Progenitor cell of endocrine pancreas (in vitro differentiated cells): ENCODE data around the gene ZNF579. TPM values are rescaled to one million over a fixed set of nuclear protein-coding genes. Genes with fewer than 3 reads are reported as not detected.
A peak's percentile ranks its signal among the peaks of the same experiment; 100 is the strongest.

Experiments used
- DNase-seq: peaks from one replicate; pipeline ENCODE4 v3.0.0; 2021; ENCODE audit warnings: low spot score; ENCODE audit not compliant: unreplicated experiment
- H3K27ac Mint-ChIP-seq: 2 replicates; pipeline ENCODE4 v1.8.0; 2021; ENCODE audit warnings: mild to moderate bottlenecking, moderate library complexity, mixed read lengths
- H3K27me3 Mint-ChIP-seq: 2 replicates; pipeline ENCODE4 v1.8.0; 2021; ENCODE audit warnings: mixed read lengths
- H3K36me3 Mint-ChIP-seq: 2 replicates; pipeline ENCODE4 v1.8.0; 2022; ENCODE audit warnings: mixed read lengths; ENCODE audit not compliant: insufficient read depth
- H3K4me1 Mint-ChIP-seq: 2 replicates; pipeline ENCODE4 v1.8.0; 2021; ENCODE audit warnings: low read depth, mixed read lengths
- H3K4me3 Mint-ChIP-seq: 2 replicates; pipeline ENCODE4 v1.8.0; 2021; ENCODE audit warnings: low read depth, mild to moderate bottlenecking, moderate library complexity, mixed read lengths
- H3K9me3 Mint-ChIP-seq: 2 replicates; pipeline ENCODE4 v1.8.0; 2021; ENCODE audit warnings: low read depth, mixed read lengths
- total RNA-seq: library from RNA; stranded (reverse); gene quantifications from 2 replicates; pipeline ENCODE4 v1.2.1, GENCODE V29; 2021
- TF ChIP-seq, protein P1 (sequence below): fragments of 200-600 bp; sonication (generic); IDR thresholded peaks from one replicate; pipeline ENCODE4 v1.5.0; 2021; ENCODE audit warnings: antibody characterized with exemption, mild to moderate bottlenecking; ENCODE audit not compliant: unreplicated experiment

The ZNF579 gene
- total RNA-seq, 1 donor from 2014 or later, result 29.1 TPM

DNA sequence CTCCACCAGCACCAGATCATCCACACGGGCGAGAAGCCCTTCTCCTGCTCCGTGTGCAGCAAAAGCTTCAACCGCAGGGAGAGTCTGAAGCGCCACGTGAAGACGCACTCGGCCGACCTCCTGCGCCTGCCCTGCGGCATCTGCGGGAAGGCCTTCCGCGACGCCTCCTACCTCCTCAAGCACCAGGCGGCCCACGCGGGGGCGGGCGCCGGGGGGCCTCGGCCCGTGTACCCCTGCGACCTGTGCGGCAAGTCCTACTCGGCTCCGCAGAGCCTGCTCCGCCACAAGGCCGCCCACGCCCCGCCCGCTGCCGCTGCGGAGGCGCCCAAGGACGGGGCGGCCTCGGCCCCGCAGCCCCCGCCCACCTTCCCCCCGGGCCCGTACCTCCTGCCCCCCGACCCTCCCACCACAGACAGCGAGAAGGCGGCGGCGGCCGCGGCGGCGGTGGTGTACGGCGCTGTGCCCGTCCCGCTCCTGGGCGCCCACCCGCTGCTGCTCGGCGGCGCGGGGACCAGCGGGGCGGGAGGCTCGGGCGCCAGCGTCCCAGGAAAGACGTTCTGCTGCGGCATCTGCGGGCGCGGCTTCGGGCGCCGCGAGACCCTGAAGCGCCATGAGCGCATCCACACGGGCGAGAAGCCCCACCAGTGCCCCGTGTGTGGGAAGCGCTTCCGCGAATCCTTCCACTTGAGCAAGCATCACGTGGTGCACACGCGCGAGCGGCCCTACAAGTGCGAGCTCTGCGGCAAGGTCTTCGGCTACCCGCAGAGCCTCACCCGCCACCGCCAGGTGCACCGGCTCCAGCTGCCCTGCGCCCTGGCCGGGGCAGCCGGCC, 34.3 kb upstream of the ZNF579 start:
- Mint-ChIP-seq H3K36me3 (peaks cover 18% of the 10 kb centered on the region), H3K4me3 (no peak overlapping the region), H3K27ac (no peak overlapping the region), H3K9me3 (no peaks in the 10 kb centered on the region), H3K4me1 (no peaks in the 10 kb centered on the region), H3K27me3 (no peaks in the 10 kb centered on the region)
- DNase-seq, result no peak
- TF ChIP-seq, protein P1, sequence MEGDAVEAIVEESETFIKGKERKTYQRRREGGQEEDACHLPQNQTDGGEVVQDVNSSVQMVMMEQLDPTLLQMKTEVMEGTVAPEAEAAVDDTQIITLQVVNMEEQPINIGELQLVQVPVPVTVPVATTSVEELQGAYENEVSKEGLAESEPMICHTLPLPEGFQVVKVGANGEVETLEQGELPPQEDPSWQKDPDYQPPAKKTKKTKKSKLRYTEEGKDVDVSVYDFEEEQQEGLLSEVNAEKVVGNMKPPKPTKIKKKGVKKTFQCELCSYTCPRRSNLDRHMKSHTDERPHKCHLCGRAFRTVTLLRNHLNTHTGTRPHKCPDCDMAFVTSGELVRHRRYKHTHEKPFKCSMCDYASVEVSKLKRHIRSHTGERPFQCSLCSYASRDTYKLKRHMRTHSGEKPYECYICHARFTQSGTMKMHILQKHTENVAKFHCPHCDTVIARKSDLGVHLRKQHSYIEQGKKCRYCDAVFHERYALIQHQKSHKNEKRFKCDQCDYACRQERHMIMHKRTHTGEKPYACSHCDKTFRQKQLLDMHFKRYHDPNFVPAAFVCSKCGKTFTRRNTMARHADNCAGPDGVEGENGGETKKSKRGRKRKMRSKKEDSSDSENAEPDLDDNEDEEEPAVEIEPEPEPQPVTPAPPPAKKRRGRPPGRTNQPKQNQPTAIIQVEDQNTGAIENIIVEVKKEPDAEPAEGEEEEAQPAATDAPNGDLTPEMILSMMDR, result no peak

DNA sequence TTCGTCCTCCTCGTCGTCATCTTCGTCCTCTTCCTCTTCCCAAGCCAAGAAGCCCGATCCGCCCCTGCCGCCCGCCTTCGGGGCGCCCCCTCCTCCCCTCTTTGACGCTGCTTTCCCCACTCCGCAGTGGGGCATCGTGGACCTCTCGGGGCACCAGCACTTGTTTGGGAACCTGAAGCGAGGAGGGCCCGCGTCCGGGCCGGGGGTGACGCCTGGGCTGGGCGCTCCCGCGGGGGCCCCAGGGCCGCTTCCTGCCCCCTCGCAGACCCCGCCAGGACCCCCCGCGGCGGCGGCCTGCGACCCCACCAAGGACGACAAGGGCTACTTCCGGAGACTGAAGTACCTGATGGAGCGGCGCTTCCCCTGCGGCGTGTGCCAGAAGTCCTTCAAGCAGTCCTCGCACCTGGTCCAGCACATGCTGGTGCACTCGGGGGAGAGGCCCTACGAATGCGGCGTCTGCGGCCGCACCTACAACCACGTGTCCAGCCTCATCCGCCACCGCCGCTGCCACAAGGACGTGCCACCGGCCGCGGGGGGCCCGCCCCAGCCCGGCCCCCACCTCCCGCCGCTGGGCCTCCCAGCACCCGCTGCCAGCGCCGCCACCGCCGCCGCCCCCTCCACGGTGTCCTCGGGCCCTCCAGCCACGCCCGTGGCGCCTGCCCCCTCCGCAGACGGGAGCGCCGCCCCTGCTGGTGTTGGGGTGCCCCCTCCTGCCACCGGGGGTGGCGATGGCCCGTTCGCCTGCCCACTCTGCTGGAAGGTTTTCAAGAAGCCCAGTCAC, 33.5 kb upstream of the ZNF579 start:
- peaks cover 20% of the 10 kb centered on the region for H3K36me3 Mint-ChIP-seq
- TF ChIP-seq, protein P1, result no peak
- DNase-seq, result no peak
- H3K9me3 Mint-ChIP-seq, result no peaks in the 10 kb centered on the region
- H3K27ac Mint-ChIP-seq, result no peak overlapping the region
- H3K4me3 Mint-ChIP-seq, result no peak overlapping the region
- H3K27me3 Mint-ChIP-seq, result no peaks in the 10 kb centered on the region
- no peaks in the 10 kb centered on the region for H3K4me1 Mint-ChIP-seq

GRCh38 chr19:55613396-55613795, 32.7 kb upstream of the ZNF579 start:
- Mint-ChIP-seq H3K4me3 (no peak overlapping the region), H3K27me3 (no peaks in the 10 kb centered on the region), H3K36me3 (peaks cover 20% of the 10 kb centered on the region), H3K27ac (no peak overlapping the region), H3K4me1 (no peaks in the 10 kb centered on the region), H3K9me3 (no peaks in the 10 kb centered on the region)
- DNase-seq, result no peak
- TF ChIP-seq, protein P1, result no peak

DNA sequence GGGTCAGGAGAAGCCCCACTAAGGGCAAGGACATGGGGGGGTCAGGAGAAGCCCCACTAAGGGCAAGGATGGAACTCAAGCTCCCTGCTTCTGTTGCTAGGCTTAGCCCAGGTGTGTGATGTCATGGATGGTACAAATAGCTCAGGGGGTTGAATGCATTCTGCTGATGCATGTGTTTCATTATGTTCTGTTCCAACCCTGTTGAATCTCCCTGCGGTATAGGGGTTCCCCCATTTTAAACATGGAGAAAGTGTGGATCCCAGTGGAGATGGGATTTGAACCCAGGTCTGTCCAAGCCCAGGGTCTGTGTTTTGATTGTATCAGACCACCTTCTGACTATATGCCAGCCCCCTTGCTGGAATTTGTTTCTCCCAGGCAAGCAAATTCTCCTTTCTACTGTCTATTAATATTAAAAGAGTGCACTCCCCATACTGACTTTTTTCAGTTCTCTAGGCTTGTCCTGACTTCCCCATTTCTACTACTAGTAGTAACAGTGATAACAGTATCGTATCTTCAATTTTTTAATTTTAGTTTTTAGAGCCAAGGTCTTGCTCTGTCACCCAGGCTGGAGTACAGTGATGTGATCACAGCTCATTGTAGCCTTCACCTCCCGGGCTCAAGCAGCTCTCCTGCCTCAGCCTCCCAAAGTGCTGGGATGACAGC, 31.5 kb upstream of the ZNF579 start:
- H3K4me3 Mint-ChIP-seq, result no peak overlapping the region
- peak overlapping the region; percentile 45 for H3K27ac Mint-ChIP-seq
- H3K27me3 Mint-ChIP-seq, result no peaks in the 10 kb centered on the region
- TF ChIP-seq, protein P1, result no peak
- peaks cover 18% of the 10 kb centered on the region for H3K36me3 Mint-ChIP-seq
- H3K9me3 Mint-ChIP-seq, result no peaks in the 10 kb centered on the region
- H3K4me1 Mint-ChIP-seq, result peaks cover 3% of the 10 kb centered on the region
- no peak for DNase-seq
